ENCODE data around the gene SLC5A12. TPM values are rescaled to one million over a fixed set of nuclear protein-coding genes. Genes with fewer than 3 reads are reported as not detected.

The SLC5A12 gene
- total and polyA plus RNA-seq, 10 of the 15 experiments (the other 5 are each of a cell fraction or from before 2014, with no cell fraction given) = 0.06 to 0.15 TPM; not detected in 8

DNA sequence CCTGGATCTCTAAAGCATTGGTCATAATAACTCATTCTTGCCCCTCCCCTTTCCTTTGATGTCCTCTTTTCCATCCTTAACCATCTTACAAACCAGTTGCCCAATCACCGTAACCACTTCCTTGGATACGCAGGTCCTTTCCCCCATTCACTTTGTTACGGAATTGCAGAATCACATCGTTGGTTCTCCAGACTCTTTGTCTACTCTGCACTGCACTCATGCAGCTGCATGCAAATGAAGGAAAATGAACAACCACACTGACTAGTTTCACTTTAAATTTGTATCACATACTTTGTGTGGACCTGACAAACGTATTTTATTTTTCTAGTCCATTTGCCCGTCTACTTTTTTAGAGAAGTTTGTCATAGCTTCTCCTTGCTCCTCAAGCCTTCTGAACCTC, 69.9 kb downstream of the SLC5A12 start (continued):
- TF ChIP-seq E2F4 (IDR thresholded peaks at IDR 0.05; ENCODE audit: low read depth, low read length) (no peak), CBFB (IDR thresholded peaks at IDR 0.05; ENCODE audit: low read depth) (no peak), CBX3 (IDR thresholded peaks at IDR 0.05; ENCODE audit: borderline replicate concordance, low read depth) (no peak), YBX1 (IDR thresholded peaks at IDR 0.05) (no peak), ZNF207 (IDR thresholded peaks at IDR 0.05; ENCODE audit: borderline replicate concordance) (no peak), RB1 (IDR thresholded peaks at IDR 0.05; ENCODE audit: borderline replicate concordance) (no peak), ZSCAN29 (IDR thresholded peaks at IDR 0.05) (0 out of 2 replicates have a peak, but pooled peaks have one; percentile 8), MYC (IDR thresholded peaks at IDR 0.05; ENCODE audit: insufficient read depth, insufficient read length, insufficient replicate concordance, low read length, severe bottlenecking) (no peak), KLF5 (IDR thresholded peaks at IDR 0.05; ENCODE audit: partially characterized antibody) (no peak), ESRRA (IDR thresholded peaks at IDR 0.05; ENCODE audit: low read length) (no peak), ZZZ3 (IDR thresholded peaks at IDR 0.05; ENCODE audit: control insufficient read depth, insufficient read length, low read depth) (no peak), MEF2A (IDR thresholded peaks at IDR 0.05; ENCODE audit: insufficient read depth, low read depth, low read length) (no peak), CHD4 (IDR thresholded peaks at IDR 0.05) (no peak), TBL1XR1 (IDR thresholded peaks at IDR 0.05; ENCODE audit: low read depth, low read length) (no peak), TCF7 (IDR thresholded peaks at IDR 0.05; ENCODE audit: borderline replicate concordance) (no peak), DPF2 (IDR thresholded peaks at IDR 0.05) (peak; percentile 68), EP300 (IDR thresholded peaks at IDR 0.05; ENCODE audit: borderline replicate concordance in 1 of 2, control insufficient read depth in 1 of 2, low read depth in 2 of 2, low read length in 2 of 2) (peak; percentile 72 to 76; a peak in 3 of 4 replicates), E2F8 (IDR thresholded peaks at IDR 0.05; ENCODE audit: low read depth, partially characterized antibody) (no peak), CREB1 (IDR thresholded peaks at IDR 0.05; ENCODE audit: low read depth) (no peak), PAX8 (IDR thresholded peaks at IDR 0.05) (no peak), KDM1A (IDR thresholded peaks at IDR 0.05; ENCODE audit: borderline replicate concordance) (no peak), LARP7 (IDR thresholded peaks at IDR 0.05) (no peak), RCOR1 (conservative IDR thresholded peaks at IDR 0.05; ENCODE audit: low read depth, low read length) (no peak), POLR2A (IDR thresholded peaks at IDR 0.05; ENCODE audit: low read depth, low read length) (no peak), ZBED1 (IDR thresholded peaks at IDR 0.05; ENCODE audit: borderline replicate concordance) (no peak), PML (IDR thresholded peaks at IDR 0.05; ENCODE audit: low read length) (no peak)
- TF ChIP-seq, protein P1, sequence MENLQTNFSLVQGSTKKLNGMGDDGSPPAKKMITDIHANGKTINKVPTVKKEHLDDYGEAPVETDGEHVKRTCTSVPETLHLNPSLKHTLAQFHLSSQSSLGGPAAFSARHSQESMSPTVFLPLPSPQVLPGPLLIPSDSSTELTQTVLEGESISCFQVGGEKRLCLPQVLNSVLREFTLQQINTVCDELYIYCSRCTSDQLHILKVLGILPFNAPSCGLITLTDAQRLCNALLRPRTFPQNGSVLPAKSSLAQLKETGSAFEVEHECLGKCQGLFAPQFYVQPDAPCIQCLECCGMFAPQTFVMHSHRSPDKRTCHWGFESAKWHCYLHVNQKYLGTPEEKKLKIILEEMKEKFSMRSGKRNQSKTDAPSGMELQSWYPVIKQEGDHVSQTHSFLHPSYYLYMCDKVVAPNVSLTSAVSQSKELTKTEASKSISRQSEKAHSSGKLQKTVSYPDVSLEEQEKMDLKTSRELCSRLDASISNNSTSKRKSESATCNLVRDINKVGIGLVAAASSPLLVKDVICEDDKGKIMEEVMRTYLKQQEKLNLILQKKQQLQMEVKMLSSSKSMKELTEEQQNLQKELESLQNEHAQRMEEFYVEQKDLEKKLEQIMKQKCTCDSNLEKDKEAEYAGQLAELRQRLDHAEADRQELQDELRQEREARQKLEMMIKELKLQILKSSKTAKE (IDR thresholded peaks at IDR 0.05; ENCODE audit: low read depth, poor library complexity, severe bottlenecking) = no peak

All from GM12878 (cell line).